ENCODE results near the gene TCP11.

DNA sequence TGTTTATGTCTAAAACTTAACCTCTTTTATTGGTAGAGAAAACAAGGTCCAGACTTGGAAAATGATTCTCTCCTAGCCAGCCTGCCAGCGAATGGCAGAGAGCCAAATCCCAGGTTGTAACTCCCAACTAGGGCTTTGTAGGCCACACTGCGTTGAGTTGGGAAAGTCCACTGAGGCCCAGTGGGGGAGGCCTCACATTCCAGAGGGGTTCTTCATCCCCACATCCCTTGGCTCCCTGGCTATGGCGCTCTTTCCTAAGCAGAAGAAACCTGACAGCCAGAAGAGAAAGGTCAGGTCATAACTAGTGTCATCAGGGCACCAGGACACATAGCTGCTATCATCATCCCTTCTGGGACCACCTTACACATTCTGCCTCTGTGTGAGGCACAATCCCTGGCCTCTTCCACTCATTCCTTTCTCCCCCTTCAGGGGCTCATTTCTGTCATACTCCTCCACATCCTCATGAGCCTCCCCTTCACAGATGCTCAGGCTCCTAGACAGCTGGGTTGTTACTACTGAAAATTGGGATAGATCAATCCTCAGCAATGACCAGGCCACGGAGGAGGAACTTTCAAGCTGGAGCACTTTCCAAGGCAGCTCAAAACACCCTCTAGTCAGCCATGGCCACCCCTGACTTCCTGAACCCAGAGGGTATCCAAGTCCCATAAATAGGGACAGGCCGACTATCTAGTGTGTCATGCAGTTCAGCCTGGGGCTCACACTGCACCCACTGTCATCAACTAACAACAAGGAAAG lies 48.6 kb downstream of the TCP11 start:
- TF ChIP-seq, protein P1, sequence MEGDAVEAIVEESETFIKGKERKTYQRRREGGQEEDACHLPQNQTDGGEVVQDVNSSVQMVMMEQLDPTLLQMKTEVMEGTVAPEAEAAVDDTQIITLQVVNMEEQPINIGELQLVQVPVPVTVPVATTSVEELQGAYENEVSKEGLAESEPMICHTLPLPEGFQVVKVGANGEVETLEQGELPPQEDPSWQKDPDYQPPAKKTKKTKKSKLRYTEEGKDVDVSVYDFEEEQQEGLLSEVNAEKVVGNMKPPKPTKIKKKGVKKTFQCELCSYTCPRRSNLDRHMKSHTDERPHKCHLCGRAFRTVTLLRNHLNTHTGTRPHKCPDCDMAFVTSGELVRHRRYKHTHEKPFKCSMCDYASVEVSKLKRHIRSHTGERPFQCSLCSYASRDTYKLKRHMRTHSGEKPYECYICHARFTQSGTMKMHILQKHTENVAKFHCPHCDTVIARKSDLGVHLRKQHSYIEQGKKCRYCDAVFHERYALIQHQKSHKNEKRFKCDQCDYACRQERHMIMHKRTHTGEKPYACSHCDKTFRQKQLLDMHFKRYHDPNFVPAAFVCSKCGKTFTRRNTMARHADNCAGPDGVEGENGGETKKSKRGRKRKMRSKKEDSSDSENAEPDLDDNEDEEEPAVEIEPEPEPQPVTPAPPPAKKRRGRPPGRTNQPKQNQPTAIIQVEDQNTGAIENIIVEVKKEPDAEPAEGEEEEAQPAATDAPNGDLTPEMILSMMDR (IDR thresholded peaks at IDR 0.05): no peak
- TF ChIP-seq POLR2A (IDR thresholded peaks at IDR 0.05) (no peak), POLR2AphosphoS5 (IDR thresholded peaks at IDR 0.05) (no peak)
